Measurements from ENCODE around the gene CDK2. TPM values are rescaled to one million over a fixed set of nuclear protein-coding genes. Genes with fewer than 3 reads are reported as not detected.
"Not testable (repeated sequence)": the region's sequence is repeated elsewhere in the genome, so short reads cannot be mapped to it uniquely, and the experiment has no call there.

Gene CDK2
- total and polyA plus RNA-seq, 4 donors = 14.5 to 54.4 (median 28.7) TPM

GRCh38 chr12:55974308-55974730, 7.7 kb downstream of the CDK2 start:
- 0% methylated on average over 15 of the region's 15 CpGs for WGBS (ENCODE audit: insufficient coverage)
- Histone ChIP-seq H3K4me1 (ENCODE audit: control insufficient read depth, insufficient read depth, low read length) (peaks cover 3% of the 10 kb centered on the region), H3K27ac (ENCODE audit: low read depth, low read length) (peak overlapping the region; percentile 90), H3K36me3 (ENCODE audit: control insufficient read depth, insufficient read depth, low read length) (peaks cover 8% of the 10 kb centered on the region), H3K27me3 (ENCODE audit: control insufficient read depth, insufficient read depth, low read length) (no peaks in the 10 kb centered on the region), H3K4me3 (ENCODE audit: low read depth, low read length) (peak overlapping the region; percentile 88), H3K9me3 (ENCODE audit: control insufficient read depth, insufficient read depth, low read length) (no peaks in the 10 kb centered on the region)
- DNase-seq (ENCODE audit: low read depth in 4 of 6, low spot score in 6 of 6) = no peak

DNA sequence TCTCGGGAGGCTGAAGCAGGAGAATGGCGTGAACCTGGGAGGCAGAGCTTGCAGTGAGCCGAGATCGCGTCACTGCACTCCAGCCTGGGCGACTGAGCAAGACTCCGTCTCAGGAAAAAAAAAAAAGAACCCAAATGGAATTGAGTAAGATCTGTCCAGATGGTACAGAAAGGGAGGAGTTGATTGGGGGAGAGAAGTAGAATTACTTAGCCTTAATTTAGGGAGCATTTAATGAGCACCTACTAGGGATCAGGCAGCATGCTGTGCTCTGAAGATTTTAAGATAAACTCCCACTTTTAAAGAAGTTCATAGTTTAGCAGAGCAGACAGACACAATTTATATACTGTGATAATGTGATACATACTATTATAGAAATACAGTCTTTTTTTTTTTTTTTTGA, 11.8 kb downstream of the CDK2 start:
- H3K4me3 ChIP-seq (ENCODE audit: low read depth, low read length) = no peak overlapping the region
- no peak for DNase-seq (ENCODE audit: low read depth in 4 of 6, low spot score in 6 of 6)
- H3K27ac ChIP-seq (ENCODE audit: low read depth, low read length) = no peak overlapping the region
- peaks cover 3% of the 10 kb centered on the region for H3K4me1 ChIP-seq (ENCODE audit: control insufficient read depth, insufficient read depth, low read length)
- H3K9me3 ChIP-seq (ENCODE audit: control insufficient read depth, insufficient read depth, low read length) = no peaks in the 10 kb centered on the region
- no peaks in the 10 kb centered on the region for H3K27me3 ChIP-seq (ENCODE audit: control insufficient read depth, insufficient read depth, low read length)
- 95% methylated on average over 7 of the region's 7 CpGs for WGBS (ENCODE audit: insufficient coverage)
- H3K36me3 ChIP-seq (ENCODE audit: control insufficient read depth, insufficient read depth, low read length) = peaks cover 18% of the 10 kb centered on the region

- no peaks in the 10 kb centered on the region for H3K27me3 ChIP-seq (ENCODE audit: control insufficient read depth, insufficient read depth, low read length)
- H3K36me3 ChIP-seq (ENCODE audit: control insufficient read depth, insufficient read depth, low read length) = peaks cover 25% of the 10 kb centered on the region
- H3K4me3 ChIP-seq (ENCODE audit: low read depth, low read length) = no peak overlapping the region
- H3K9me3 ChIP-seq (ENCODE audit: control insufficient read depth, insufficient read depth, low read length) = no peaks in the 10 kb centered on the region
- H3K27ac ChIP-seq (ENCODE audit: low read depth, low read length) = no peak overlapping the region
- 100% methylated on average over 1 of the region's 3 CpGs for WGBS (ENCODE audit: insufficient coverage)
- DNase-seq (ENCODE audit: low read depth in 4 of 6, low spot score in 6 of 6) = no peak
- H3K4me1 ChIP-seq (ENCODE audit: control insufficient read depth, insufficient read depth, low read length) = peaks cover 3% of the 10 kb centered on the region
These were observed 12.4 kb downstream of the CDK2 start for GRCh38 chr12:55979069-55979468.

DNA sequence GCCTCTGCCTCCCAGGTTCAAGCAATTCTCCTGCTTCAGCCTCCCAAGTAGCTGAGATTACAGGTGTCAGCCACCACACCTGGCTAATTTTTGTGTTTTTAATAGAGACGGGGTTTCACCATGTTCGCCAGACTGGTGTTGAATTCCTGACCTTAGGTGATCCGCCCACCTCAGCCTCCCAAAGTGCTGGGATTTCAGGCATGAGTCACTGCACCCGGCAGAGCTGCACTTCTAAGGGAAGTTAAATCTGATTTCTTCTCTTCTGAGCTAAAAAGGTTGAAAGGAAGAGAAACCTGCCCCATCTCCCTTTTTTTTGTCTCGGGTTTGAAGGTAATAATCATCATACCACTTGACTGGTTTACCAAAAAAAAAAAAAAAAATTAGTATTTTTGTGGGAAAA, 15.3 kb downstream of the CDK2 start:
- not testable (repeated sequence) for DNase-seq (ENCODE audit: low read depth in 4 of 6, low spot score in 6 of 6); H3K27me3 ChIP-seq (ENCODE audit: control insufficient read depth, insufficient read depth, low read length); H3K9me3 ChIP-seq (ENCODE audit: control insufficient read depth, insufficient read depth, low read length); H3K4me1 ChIP-seq (ENCODE audit: control insufficient read depth, insufficient read depth, low read length); H3K27ac ChIP-seq (ENCODE audit: low read depth, low read length); H3K4me3 ChIP-seq (ENCODE audit: low read depth, low read length)
- peaks cover 40% of the 10 kb centered on the region for H3K36me3 ChIP-seq (ENCODE audit: control insufficient read depth, insufficient read depth, low read length)
- WGBS (ENCODE audit: insufficient coverage) = 96% methylated on average over 3 of the region's 5 CpGs

- H3K27me3 ChIP-seq (ENCODE audit: control insufficient read depth, insufficient read depth, low read length) = no peaks in the 10 kb centered on the region
- DNase-seq (ENCODE audit: low read depth in 4 of 6, low spot score in 6 of 6) = no peak
- H3K4me1 ChIP-seq (ENCODE audit: control insufficient read depth, insufficient read depth, low read length) = no peaks in the 10 kb centered on the region
These were observed 15.8 kb downstream of the CDK2 start for GRCh38 chr12:55982319-55982936.

GRCh38 chr12:55983232-55983842, 16.7 kb downstream of the CDK2 start:
- Histone ChIP-seq H3K9me3 (ENCODE audit: control insufficient read depth, insufficient read depth, low read length) (no peaks in the 10 kb centered on the region), H3K27me3 (ENCODE audit: control insufficient read depth, insufficient read depth, low read length) (no peaks in the 10 kb centered on the region), H3K36me3 (ENCODE audit: control insufficient read depth, insufficient read depth, low read length) (peaks cover 47% of the 10 kb centered on the region), H3K27ac (ENCODE audit: low read depth, low read length) (no peak overlapping the region), H3K4me1 (ENCODE audit: control insufficient read depth, insufficient read depth, low read length) (no peaks in the 10 kb centered on the region), H3K4me3 (ENCODE audit: low read depth, low read length) (no peak overlapping the region)
- no peak for DNase-seq (ENCODE audit: low read depth in 4 of 6, low spot score in 6 of 6)
- WGBS (ENCODE audit: insufficient coverage) = 100% methylated on average over 2 of the region's 4 CpGs

More at GRCh38 chr12:55982319-55982936, 15.8 kb downstream of the CDK2 start:
- H3K9me3 ChIP-seq (ENCODE audit: control insufficient read depth, insufficient read depth, low read length) = no peaks in the 10 kb centered on the region
- WGBS (ENCODE audit: insufficient coverage) = 82% methylated on average over 2 of the region's 3 CpGs
- no peak overlapping the region for H3K27ac ChIP-seq (ENCODE audit: low read depth, low read length)
- H3K4me3 ChIP-seq (ENCODE audit: low read depth, low read length) = no peak overlapping the region
- peaks cover 45% of the 10 kb centered on the region for H3K36me3 ChIP-seq (ENCODE audit: control insufficient read depth, insufficient read depth, low read length)

DNA sequence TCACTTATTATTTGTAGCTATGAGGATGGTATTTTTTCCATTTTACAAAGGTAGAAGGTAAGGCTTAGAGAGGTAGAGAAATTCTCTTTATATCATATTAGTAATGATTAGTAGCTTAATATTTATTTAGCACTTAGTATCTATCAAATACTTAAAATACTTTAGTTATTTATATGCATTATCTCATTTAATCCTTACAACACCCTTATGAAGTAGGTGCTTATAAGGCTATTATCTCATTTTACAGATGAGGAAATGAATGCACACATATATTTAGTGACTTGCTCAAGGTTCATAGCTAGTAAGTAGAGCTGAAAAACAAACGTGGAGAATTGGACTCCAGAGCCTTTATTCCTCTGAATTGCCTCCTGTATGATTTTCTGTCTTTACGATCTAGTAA, 18.2 kb downstream of the CDK2 start:
- H3K4me1 ChIP-seq (ENCODE audit: control insufficient read depth, insufficient read depth, low read length) = no peaks in the 10 kb centered on the region
- H3K27ac ChIP-seq (ENCODE audit: low read depth, low read length) = no peak overlapping the region
- no peak for DNase-seq (ENCODE audit: low read depth in 4 of 6, low spot score in 6 of 6)
- no peak overlapping the region for H3K4me3 ChIP-seq (ENCODE audit: low read depth, low read length)
- no peaks in the 10 kb centered on the region for H3K9me3 ChIP-seq (ENCODE audit: control insufficient read depth, insufficient read depth, low read length)
- WGBS (ENCODE audit: insufficient coverage) = no CpG with 5 or more reads among the region's 2 CpGs
- H3K36me3 ChIP-seq (ENCODE audit: control insufficient read depth, insufficient read depth, low read length) = peaks cover 61% of the 10 kb centered on the region
- no peaks in the 10 kb centered on the region for H3K27me3 ChIP-seq (ENCODE audit: control insufficient read depth, insufficient read depth, low read length)

DNA sequence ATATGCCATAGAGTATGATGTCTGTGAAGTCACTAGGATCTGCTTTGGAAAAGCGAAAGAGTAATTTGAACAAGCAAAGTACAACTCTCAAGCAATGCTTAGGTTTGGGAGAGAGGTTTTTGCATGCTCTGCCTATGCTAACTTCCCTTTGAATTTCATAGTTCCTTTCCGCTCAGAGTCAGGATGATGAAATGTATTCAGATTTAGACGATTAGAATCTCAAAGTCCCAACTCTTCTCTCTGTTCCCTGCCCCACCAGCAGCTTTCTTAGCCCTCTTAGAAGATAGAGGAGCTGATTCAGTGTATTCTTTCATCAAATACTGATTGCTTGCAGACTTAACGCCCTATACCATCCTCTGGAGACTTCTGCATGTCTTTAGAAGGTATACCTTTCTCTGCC, 18.7 kb downstream of the CDK2 start:
- H3K4me1 ChIP-seq (ENCODE audit: control insufficient read depth, insufficient read depth, low read length) = no peaks in the 10 kb centered on the region
- H3K27ac ChIP-seq (ENCODE audit: low read depth, low read length) = no peak overlapping the region
- no peak overlapping the region for H3K4me3 ChIP-seq (ENCODE audit: low read depth, low read length)
- WGBS (ENCODE audit: insufficient coverage) = 100% methylated on average over 1 of the region's 4 CpGs
- H3K9me3 ChIP-seq (ENCODE audit: control insufficient read depth, insufficient read depth, low read length) = no peaks in the 10 kb centered on the region
- no peak for DNase-seq (ENCODE audit: low read depth in 4 of 6, low spot score in 6 of 6)
- H3K36me3 ChIP-seq (ENCODE audit: control insufficient read depth, insufficient read depth, low read length) = peaks cover 61% of the 10 kb centered on the region
- H3K27me3 ChIP-seq (ENCODE audit: control insufficient read depth, insufficient read depth, low read length) = no peaks in the 10 kb centered on the region

- H3K4me3 ChIP-seq (ENCODE audit: low read depth, low read length); H3K4me1 ChIP-seq (ENCODE audit: control insufficient read depth, insufficient read depth, low read length); H3K27me3 ChIP-seq (ENCODE audit: control insufficient read depth, insufficient read depth, low read length); H3K9me3 ChIP-seq (ENCODE audit: control insufficient read depth, insufficient read depth, low read length); H3K27ac ChIP-seq (ENCODE audit: low read depth, low read length); DNase-seq (ENCODE audit: low read depth in 4 of 6, low spot score in 6 of 6): not testable (repeated sequence)
- 95% methylated on average over 6 of the region's 7 CpGs for WGBS (ENCODE audit: insufficient coverage)
- peaks cover 64% of the 10 kb centered on the region for H3K36me3 ChIP-seq (ENCODE audit: control insufficient read depth, insufficient read depth, low read length)
These were observed 19.3 kb downstream of the CDK2 start for GRCh38 chr12:55985976-55986375.

GRCh38 chr12:55991110-55991509, 24.5 kb downstream of the CDK2 start:
- Histone ChIP-seq H3K4me3 (ENCODE audit: low read depth, low read length) (no peak overlapping the region), H3K27ac (ENCODE audit: low read depth, low read length) (no peak overlapping the region), H3K4me1 (ENCODE audit: control insufficient read depth, insufficient read depth, low read length) (no peaks in the 10 kb centered on the region), H3K27me3 (ENCODE audit: control insufficient read depth, insufficient read depth, low read length) (no peaks in the 10 kb centered on the region), H3K9me3 (ENCODE audit: control insufficient read depth, insufficient read depth, low read length) (no peaks in the 10 kb centered on the region), H3K36me3 (ENCODE audit: control insufficient read depth, insufficient read depth, low read length) (peaks cover 76% of the 10 kb centered on the region)
- 96% methylated on average over 3 of the region's 3 CpGs for WGBS (ENCODE audit: insufficient coverage)
- DNase-seq (ENCODE audit: low read depth in 4 of 6, low spot score in 6 of 6) = no peak

Data from spinal cord (tissue), 10 donors.